GM12875 (cell line): ENCODE measurements around the gene DAAM2.

Experiments used
- H3K4me3 ChIP-seq: one replicate; pipeline ENCODE4 v1.5.1; 2011; ENCODE audit warnings: low read depth, low read length, control low read depth
- TF ChIP-seq, protein P1 (sequence below): IDR thresholded peaks from 2 replicates; pipeline ENCODE4 v1.5.1; 2011; ENCODE audit warnings: low read depth, mild to moderate bottlenecking, control low read depth, inconsistent platforms, low read length, moderate library complexity, borderline replicate concordance; ENCODE audit not compliant: insufficient read depth

Gene DAAM2

DNA sequence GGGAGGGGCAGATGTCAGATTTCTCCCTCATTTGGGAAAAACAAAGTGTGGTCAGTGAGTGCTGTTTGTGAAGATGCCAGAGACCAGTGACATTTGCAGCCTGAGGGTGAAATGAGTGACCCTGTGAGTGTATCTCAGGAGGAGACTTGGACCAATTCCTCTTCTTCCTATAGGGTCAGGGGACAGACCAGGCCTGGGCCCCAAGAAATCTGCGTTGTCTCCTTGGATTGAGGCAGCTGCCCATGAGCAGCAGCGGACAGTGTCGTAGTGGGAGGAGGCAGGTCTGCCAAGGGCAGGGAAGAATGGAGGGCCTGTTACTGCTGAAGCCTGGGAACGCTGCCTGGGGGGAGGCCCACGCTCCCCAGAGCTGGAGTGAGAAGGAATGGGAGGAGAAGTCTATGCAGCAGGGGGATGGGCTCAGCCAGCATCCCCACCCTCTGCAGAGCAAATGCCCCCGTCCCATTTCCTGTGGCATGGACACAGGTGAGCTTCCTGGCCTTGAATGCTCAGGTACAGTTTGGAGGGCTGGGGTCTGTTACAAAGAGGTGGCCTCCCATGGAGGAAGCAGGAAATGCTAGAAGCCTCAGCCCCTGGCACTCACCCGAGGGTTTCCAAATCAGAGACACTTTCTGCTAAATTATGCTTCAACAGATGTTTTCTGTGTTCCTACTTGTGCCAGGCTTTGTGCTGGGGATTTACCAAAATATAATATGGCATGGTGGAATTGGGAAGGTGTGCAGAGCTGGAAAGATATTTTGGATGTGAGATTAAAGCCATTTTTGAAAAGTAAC, 29.8 kb downstream of the DAAM2 start:
- TF ChIP-seq, protein P1, sequence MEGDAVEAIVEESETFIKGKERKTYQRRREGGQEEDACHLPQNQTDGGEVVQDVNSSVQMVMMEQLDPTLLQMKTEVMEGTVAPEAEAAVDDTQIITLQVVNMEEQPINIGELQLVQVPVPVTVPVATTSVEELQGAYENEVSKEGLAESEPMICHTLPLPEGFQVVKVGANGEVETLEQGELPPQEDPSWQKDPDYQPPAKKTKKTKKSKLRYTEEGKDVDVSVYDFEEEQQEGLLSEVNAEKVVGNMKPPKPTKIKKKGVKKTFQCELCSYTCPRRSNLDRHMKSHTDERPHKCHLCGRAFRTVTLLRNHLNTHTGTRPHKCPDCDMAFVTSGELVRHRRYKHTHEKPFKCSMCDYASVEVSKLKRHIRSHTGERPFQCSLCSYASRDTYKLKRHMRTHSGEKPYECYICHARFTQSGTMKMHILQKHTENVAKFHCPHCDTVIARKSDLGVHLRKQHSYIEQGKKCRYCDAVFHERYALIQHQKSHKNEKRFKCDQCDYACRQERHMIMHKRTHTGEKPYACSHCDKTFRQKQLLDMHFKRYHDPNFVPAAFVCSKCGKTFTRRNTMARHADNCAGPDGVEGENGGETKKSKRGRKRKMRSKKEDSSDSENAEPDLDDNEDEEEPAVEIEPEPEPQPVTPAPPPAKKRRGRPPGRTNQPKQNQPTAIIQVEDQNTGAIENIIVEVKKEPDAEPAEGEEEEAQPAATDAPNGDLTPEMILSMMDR, result no peak
- no peak overlapping the region for H3K4me3 ChIP-seq

DNA sequence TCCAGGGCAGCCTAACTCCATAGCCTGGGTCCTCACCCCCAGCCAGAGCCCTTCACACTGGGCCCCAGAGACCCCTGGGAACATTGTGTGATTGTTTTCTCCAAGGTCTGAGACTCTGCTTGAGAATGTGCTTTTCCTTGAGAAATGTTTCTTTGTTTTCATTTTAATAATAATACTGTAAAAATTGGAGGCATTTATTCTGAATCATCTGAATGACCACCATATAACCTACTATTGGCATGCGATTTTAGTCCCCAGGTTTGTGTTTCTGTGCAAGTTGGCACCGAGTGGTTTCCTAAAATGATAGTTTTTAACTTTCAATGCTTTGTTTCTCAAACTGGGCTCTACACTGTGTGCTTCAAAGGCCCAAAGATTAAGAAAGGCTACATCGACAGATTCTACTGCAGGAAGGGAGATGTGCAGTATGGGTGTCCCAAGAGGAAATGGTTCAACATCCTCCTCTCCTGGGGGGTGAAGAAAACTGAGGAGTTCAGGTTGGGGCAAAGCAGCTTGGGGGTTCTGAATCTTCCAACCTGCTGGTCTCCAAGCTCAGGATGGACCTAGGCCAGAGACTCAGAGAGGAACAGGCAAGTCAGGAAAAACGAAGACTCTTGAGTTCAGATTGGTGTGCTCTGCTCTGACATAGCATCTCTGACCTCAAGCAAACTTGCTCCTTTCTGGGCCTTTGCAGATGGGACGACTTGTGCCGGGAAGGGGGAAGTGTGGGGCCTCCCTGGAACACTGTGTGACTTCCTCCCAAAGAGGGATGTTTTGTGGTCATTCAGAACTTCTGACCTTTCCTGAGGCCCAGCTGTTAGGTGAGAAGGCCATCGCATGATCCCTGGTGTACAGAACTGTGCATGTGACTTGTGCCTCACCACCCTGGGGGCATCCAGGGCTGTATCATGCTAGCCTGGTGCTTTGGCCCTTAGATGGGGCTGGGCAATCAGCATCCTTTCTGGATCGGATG, 31.0 kb downstream of the DAAM2 start:
- no peak overlapping the region for H3K4me3 ChIP-seq
- TF ChIP-seq, protein P1, result no peak

DNA sequence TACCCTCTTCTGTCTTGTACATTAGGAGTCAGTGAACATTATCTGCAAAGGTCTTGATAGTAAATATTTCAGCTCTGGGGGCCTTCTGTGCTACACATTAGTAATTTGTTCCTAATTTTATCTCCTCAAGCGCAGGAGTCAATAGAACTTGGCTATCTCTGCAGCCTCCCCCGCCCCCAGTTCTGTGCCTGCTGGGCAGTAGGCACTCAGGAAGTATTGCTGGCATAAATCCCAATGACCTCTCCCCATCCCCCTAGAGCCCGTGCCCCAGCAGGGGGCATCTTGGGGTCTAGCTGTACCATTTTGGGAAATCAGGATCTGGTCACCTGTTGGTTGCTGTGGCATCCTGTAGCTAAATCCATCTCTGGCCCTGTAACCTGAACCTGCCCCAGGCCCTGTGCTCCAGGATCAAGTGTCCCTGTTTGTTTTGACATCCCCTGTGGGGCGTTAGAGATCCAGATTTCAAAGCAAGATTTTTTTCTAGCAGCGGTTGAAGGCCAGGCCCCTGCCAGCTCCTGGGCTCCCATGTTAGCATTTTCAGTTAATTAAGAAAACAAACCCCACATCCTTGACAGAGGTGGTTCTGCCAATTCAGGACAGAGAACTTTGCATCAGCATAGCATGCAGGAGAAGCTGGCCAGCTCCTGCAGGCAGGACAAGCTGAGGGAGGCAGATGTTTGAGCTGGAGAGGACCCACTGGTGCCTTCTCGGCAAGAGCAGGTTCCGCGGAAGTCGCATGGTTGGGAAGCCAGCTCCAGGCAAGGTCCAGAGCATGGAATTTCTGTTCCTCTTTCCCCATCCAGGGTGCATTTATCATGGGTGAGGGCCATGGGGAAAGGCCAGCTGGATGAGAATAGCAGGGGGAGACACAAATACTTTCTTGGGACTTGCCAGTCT, 32.1 kb downstream of the DAAM2 start:
- H3K4me3 ChIP-seq, result no peak overlapping the region
- TF ChIP-seq, protein P1, result no peak

DNA sequence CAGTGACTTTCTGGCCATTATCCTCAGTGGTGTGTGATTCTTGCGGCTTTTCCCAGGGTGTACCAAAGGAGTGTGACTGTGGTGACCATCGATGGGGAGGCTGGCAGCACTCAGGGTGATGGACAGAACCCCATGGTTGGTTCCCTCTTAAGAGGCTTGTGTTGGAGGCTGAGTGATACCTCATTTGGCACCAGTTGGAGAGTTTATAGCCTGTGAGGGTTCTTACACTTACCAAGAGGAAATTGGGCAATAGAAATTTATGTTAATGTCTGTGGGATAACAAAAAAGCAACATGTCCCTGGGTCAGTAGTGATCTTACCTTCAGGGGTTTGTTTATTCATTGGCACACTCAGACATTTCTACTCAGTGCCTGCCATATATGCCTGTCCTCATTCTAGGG, 37.2 kb downstream of the DAAM2 start:
- TF ChIP-seq, protein P1, result no peak
- no peak overlapping the region for H3K4me3 ChIP-seq

DNA sequence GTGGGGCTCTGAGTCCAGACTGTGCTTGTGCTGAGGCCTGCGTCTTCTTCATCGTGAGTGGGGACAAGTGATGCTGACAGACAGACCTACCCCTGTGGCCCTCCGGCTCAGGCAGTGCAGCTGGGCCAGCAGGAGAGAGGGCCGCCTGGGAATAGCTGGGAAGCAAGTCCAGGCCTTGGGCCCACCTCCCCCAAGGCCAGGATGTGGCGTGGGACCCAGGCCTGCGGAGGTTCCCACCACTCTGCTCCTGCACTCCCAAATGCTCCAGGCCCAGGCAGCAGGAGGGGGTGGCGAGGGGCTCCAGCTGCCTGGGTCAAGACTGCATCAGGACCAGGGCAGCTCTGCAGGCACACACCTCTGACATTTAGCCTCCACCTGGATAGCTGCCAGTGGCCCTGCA, 38.3 kb downstream of the DAAM2 start:
- no peak overlapping the region for H3K4me3 ChIP-seq
- TF ChIP-seq, protein P1, result no peak

DNA sequence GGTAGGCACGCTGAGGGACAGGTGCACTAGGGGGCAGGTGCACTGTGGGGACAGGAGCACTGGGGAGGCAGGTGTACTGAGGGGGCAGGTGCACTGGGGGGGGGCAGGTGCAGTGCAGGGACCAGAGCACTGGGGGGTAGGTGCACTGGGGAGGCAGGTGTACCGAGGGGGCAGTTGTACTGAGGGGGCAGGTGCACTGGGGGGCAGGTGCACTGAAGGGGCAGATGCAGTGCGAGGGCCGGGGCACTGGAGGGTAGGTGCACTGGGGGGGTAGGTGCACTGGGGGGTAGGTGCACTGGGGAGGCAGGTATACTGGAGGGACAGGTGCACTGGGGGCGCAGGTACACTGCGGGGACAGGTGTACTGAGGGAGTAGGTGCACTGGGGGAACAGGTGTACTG, 39.5 kb downstream of the DAAM2 start:
- H3K4me3 ChIP-seq, result no peak overlapping the region
- TF ChIP-seq, protein P1, result no peak
